ENCODE data around the gene AKT1. TPM values are rescaled to one million over a fixed set of nuclear protein-coding genes. Genes with fewer than 3 reads are reported as not detected.
A peak's percentile ranks its signal among the peaks of the same experiment; 100 is the strongest.

Gene AKT1
- total and polyA plus RNA-seq, 2 of the 13 experiments (the other 11 are each of a cell fraction or from before 2014, with no cell fraction given) = 96.2 to 116 TPM

- TF ChIP-seq SAP130 (CRISPR knock-in tag; IDR thresholded peaks at IDR 0.05; ENCODE audit: low read depth) = peak; percentile 74
- TF ChIP-seq ZNF207 (IDR thresholded peaks at IDR 0.05; ENCODE audit: borderline replicate concordance) = no peak
- TF ChIP-seq, protein P1, sequence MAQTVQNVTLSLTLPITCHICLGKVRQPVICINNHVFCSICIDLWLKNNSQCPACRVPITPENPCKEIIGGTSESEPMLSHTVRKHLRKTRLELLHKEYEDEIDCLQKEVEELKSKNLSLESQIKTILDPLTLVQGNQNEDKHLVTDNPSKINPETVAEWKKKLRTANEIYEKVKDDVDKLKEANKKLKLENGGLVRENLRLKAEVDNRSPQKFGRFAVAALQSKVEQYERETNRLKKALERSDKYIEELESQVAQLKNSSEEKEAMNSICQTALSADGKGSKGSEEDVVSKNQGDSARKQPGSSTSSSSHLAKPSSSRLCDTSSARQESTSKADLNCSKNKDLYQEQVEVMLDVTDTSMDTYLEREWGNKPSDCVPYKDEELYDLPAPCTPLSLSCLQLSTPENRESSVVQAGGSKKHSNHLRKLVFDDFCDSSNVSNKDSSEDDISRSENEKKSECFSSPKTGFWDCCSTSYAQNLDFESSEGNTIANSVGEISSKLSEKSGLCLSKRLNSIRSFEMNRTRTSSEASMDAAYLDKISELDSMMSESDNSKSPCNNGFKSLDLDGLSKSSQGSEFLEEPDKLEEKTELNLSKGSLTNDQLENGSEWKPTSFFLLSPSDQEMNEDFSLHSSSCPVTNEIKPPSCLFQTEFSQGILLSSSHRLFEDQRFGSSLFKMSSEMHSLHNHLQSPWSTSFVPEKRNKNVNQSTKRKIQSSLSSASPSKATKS (CRISPR knock-in tag; IDR thresholded peaks at IDR 0.05) = no peak
- TF ChIP-seq ZMYM4 (CRISPR knock-in tag; IDR thresholded peaks at IDR 0.05) = no peak
- TF ChIP-seq TCF7L2 (IDR thresholded peaks at IDR 0.05; ENCODE audit: low read depth, low read length) = no peak
- no peak for TF ChIP-seq SMARCE1 (IDR thresholded peaks at IDR 0.05; ENCODE audit: borderline replicate concordance)
- peak; percentile 30; the same call in 1 of the 2 replicates for TF ChIP-seq ZNF777 (CRISPR knock-in tag; IDR thresholded peaks at IDR 0.05)
- no peak for TF ChIP-seq MAZ (IDR thresholded peaks at IDR 0.05; ENCODE audit: borderline replicate concordance, low read depth, low read length)
- TF ChIP-seq MAZ (CRISPR knock-in tag; IDR thresholded peaks at IDR 0.05; ENCODE audit: low read depth) = 0 out of 2 replicates have a peak, but pooled peaks have one; percentile 56
- TF ChIP-seq SMAD1 (CRISPR knock-in tag; IDR thresholded peaks at IDR 0.05; ENCODE audit: borderline replicate concordance, low read depth) = 0 out of 2 replicates have a peak, but pooled peaks have one; percentile 31
- TF ChIP-seq, protein P2, sequence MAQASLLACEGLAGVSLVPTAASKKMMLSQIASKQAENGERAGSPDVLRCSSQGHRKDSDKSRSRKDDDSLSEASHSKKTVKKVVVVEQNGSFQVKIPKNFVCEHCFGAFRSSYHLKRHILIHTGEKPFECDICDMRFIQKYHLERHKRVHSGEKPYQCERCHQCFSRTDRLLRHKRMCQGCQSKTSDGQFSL (CRISPR knock-in tag; IDR thresholded peaks at IDR 0.05) = no peak
- TF ChIP-seq JDP2 (CRISPR knock-in tag; IDR thresholded peaks at IDR 0.05; ENCODE audit: borderline replicate concordance) = no peak
- TF ChIP-seq NFE2L2 (IDR thresholded peaks at IDR 0.05; ENCODE audit: low read length) = no peak
- peak; percentile 66; the same call in 1 of the 2 replicates for TF ChIP-seq PRDM10 (CRISPR knock-in tag; IDR thresholded peaks at IDR 0.05; ENCODE audit: low read depth)
- no peak; the same call in 1 of the 2 replicates for TF ChIP-seq ZNF296 (CRISPR knock-in tag; conservative IDR thresholded peaks at IDR 0.05)
- TF ChIP-seq SNRNP70 (IDR thresholded peaks at IDR 0.05; ENCODE audit: low read depth, low read length) = no peak
- 0 out of 2 replicates have a peak, but pooled peaks have one; percentile 9 for TF ChIP-seq RAD21 (CRISPR knock-in tag; IDR thresholded peaks at IDR 0.05)
- no peak for TF ChIP-seq ZNF546 (CRISPR knock-in tag; conservative IDR thresholded peaks at IDR 0.05)
- TF ChIP-seq EHMT2 (IDR thresholded peaks at IDR 0.05; ENCODE audit: borderline replicate concordance, low read depth, low read length) = no peak
- TF ChIP-seq KDM1A (CRISPR knock-in tag; IDR thresholded peaks at IDR 0.05) = no peak
- TF ChIP-seq ETV5 (CRISPR knock-in tag; IDR thresholded peaks at IDR 0.05; ENCODE audit: borderline replicate concordance) = no peak; the same call in 1 of the 2 replicates
- peak; percentile 35; the same call in 1 of the 2 replicates for TF ChIP-seq TBX2 (CRISPR knock-in tag; IDR thresholded peaks at IDR 0.05; ENCODE audit: borderline replicate concordance)
- no peak for TF ChIP-seq MAFK (conservative IDR thresholded peaks at IDR 0.05 in 1 of 2, IDR thresholded peaks at IDR 0.05 in 1 of 2; ENCODE audit: low read length in 2 of 2)
- TF ChIP-seq KAT8 (CRISPR knock-in tag; IDR thresholded peaks at IDR 0.05) = peak; percentile 8; the same call in 1 of the 2 replicates
- no peak for TF ChIP-seq ZNF549 (CRISPR knock-in tag; IDR thresholded peaks at IDR 0.05)
Measured at GRCh38 chr14:104795781-104796686, 486 bp upstream of the AKT1 start (continued).
